ENCODE results near the gene FGF7.

GRCh38 chr15:49387471-49387870, 35.6 kb upstream of the FGF7 start:
- no peak for TF ChIP-seq EZH2 (IDR thresholded peaks at IDR 0.05; ENCODE audit: insufficient read depth, poor library complexity, severe bottlenecking)
- TF ChIP-seq EZH2phosphoT487 (IDR thresholded peaks at IDR 0.05; ENCODE audit: insufficient read depth, low read depth): no peak

Data from GM23248 (cell line).